Cardiac fibroblast (primary cell): ENCODE data around the gene URM1.

ENCODE experiments used
- DNase-seq, 2 donors: peaks; one replicate each; pipeline versions ENCODE4 v3.0.0 to v3.0.0-alpha.2; 2010; ENCODE audit warnings: low read depth in 2 of 2
- H3K4me3 ChIP-seq, 2 donors: replicated peaks in 1 of 2; 1 replicate in 1 of 2; 2 replicates in 1 of 2; pipeline ENCODE4 v1.5.1; 2011; ENCODE audit warnings: low read depth in 2 of 2, low read length in 2 of 2, mild to moderate bottlenecking in 2 of 2, moderate library complexity in 1 of 2
- TF ChIP-seq, protein P1 (sequence below): IDR thresholded peaks from one replicate; pipeline ENCODE4 v1.5.1; 2011; ENCODE audit warnings: low read depth, mild to moderate bottlenecking, low read length, inconsistent platforms

The URM1 gene

DNA sequence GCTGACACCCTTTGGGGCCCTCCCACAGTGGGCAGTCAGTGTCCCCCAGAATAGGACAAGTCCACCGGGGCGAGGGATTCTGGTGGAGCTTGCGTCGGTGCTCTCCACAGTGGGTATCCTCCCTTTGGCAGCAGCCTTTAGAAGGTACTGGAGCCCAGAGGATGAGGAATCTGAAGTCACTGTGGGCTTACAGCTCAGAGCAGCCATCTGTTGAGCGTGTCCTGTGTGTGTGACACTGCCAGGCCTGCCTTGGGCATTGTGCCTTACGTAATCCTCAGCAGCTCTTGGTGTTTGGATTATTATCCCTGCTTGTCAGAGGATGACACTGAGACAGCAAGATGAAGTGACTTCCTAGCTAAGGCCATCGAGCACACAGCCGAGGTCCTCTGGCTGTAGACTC lies 12.6 kb downstream of the URM1 start:
- H3K4me3 ChIP-seq: no peak overlapping the region
- no peak for DNase-seq
- TF ChIP-seq, protein P1, sequence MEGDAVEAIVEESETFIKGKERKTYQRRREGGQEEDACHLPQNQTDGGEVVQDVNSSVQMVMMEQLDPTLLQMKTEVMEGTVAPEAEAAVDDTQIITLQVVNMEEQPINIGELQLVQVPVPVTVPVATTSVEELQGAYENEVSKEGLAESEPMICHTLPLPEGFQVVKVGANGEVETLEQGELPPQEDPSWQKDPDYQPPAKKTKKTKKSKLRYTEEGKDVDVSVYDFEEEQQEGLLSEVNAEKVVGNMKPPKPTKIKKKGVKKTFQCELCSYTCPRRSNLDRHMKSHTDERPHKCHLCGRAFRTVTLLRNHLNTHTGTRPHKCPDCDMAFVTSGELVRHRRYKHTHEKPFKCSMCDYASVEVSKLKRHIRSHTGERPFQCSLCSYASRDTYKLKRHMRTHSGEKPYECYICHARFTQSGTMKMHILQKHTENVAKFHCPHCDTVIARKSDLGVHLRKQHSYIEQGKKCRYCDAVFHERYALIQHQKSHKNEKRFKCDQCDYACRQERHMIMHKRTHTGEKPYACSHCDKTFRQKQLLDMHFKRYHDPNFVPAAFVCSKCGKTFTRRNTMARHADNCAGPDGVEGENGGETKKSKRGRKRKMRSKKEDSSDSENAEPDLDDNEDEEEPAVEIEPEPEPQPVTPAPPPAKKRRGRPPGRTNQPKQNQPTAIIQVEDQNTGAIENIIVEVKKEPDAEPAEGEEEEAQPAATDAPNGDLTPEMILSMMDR: no peak

DNA sequence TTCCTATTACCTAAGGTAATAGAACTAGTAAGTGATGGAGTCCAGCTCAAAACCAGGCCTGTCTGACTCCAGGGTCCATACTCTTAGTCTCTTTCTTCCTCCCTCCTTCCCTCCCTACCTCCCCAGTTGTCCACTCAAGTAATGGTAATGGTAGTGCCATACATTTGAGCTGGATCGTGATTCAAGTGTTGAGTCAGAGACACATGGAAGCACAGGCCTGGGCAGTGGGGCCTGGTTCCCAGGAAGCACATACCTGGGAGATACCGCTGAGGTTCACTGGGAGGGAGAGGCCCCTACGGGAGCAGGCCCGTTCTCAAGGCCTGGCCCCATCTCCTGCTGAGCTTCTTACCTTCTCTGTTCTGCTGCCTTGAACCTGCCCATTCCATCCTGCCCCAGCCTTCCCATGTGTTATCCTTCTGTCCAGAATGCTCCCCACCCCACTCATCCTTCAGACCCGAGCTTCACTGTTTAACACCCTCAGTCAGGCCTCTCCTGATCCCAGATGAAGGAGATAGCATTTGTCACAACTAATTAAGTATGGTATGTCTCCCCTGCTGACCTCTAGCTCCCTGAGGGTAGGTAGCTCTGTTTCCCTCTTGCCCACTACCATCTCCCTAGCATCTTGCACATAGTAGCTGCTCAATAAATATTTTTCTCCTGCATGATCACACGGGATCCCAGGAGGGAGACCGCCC lies 13.8 kb downstream of the URM1 start:
- no peak overlapping the region for H3K4me3 ChIP-seq
- TF ChIP-seq, protein P1: no peak
- no peak for DNase-seq

DNA sequence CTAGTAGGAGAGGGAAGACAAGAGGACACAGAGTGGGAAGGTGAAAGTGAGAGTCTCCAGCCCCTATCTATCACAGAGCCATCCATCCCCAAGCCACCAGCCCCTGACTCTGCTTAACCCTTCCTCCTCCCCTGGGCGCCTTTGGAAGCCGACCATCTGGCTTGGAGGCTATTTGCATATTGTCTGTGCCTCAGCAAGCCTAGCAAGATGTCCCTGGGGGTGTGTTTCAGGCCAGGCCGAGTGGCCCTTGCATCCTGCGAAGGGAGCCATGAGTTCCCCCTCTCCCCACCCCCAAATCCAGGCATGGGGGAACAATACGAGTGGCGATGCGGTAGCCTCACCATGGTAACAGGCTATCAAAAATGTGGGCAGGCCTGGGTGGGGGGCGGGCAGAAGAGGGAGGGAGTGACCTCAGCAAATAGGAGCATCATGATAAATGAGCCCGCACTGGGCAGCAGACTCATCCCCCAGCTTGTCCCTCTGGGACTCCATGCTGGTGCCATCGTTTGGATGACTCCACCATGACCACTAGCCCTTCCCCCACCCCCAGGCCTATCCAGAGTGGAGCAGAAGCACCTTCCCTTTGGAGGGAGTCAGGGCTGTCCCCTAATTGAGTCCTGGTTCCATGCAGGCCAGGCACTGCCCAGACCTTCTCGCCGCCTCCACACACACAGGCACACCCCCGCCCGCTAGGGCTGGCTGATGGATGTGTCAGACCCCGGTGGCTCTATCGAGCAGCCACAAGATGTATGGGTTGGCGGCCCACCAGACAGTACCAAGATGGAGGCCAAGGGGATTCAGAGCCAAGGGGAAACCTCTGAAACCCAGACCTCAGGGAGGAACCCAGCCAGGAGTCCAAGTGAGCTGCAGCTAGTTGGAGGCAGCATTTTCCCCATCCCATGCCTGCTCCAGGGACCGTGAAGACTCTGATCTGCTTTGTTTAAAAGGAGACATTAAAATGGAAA lies 14.6 kb downstream of the URM1 start:
- TF ChIP-seq, protein P1: no peak
- H3K4me3 ChIP-seq: no peak overlapping the region
- DNase-seq: no peak

DNA sequence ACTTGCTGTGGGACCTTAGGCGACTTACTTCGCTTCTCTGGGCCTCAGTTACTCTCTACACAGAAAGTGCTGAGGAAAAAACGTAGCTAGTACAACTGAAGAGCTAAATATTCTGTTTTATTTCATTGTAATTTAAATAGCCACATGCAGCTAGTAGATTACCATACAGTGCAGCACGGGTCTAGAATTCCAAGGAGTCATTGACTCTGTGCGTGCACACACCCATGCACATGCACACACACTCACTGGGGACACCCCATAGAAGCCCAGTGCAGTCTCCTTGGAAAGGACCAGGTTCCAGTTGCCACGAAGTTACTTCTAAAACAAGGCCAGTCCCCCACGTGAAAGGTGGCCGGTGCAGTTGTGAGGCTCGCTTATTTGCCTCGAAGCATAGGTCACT lies 17.0 kb downstream of the URM1 start:
- TF ChIP-seq, protein P1: no peak
- no peak overlapping the region for H3K4me3 ChIP-seq
- DNase-seq: no peak

DNA sequence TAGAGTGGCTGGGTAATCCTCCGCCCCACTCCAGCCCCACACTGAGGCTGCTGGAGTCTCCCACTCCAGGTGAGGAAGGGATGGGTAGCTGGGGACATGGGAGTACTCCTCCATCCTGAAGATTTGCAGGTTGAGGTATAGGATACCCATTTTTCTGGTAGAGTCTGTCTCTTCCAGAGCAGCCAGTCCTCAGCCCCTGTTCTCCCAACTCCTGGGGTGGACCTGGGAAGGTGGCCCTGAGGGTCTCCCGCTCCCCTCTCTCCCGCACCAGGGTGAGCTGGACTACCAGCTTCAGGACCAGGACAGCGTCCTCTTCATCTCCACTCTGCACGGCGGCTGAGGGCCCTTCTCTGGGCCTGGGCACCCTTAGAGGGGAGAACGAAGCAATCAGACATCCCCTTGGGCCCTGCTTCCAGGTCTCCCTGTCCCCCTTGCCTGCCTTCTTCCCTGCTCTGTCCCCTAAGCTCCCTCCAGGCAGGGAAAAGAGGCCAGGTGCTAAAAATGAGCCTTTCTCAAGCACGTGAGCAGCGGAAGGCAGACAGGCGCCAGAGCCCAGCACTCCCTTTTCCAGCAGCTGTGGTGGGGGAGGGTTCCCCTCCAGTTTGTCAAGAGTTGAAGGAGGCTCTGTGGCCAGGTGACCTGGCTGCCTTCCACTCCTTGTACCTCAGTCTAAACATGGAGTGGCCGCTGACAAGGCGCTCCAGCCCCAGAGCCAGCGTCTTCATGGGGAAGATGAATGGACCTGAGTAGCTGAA lies 18.4 kb downstream of the URM1 start:
- no peak overlapping the region for H3K4me3 ChIP-seq
- DNase-seq: no peak
- TF ChIP-seq, protein P1: no peak

DNA sequence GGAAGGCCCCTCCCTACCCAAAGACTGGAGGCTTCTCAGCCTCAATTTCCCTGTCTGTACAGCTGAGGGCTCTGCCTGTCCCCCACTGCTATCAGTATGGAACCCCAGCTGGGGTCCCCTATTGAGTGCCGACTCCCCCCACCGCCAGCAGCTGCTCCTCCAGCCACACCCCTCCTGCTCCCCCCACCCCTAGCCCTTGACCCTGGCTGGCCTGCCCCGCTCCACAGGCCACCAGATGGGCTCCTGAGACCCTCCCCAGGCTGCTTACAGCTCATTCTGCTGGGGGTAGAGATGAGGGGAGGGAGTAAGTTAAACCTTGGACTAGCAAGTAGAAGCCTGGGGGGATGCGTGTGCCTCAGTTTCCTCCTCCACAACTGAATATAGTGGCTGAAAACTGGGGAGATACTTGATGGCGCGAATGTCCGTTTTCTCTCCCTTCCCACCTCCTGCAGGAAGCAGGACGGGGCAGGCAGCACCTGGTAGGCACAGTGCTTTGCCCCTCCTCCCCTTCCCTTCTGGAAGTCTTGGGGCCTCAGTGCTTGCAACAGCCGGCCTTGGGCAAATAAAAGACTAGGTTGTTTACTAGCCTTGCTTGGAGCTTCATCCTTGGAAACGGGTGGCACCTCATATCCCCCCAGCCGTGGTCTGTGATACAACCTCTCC lies 19.1 kb downstream of the URM1 start:
- TF ChIP-seq, protein P1: no peak
- no peak overlapping the region for H3K4me3 ChIP-seq
- no peak for DNase-seq
